Stomach (tissue), 4 donors: Measurements from ENCODE around the gene BTBD6.

ENCODE experiments used
- POLR2A ChIP-seq, 4 donors: fragments of 450-650 bp; IDR thresholded peaks; one replicate each; pipeline ENCODE4 v1.6.1; 2016; ENCODE audit warnings: antibody characterized with exemption in 4 of 4, control low read depth in 2 of 4, mild to moderate bottlenecking in 1 of 4, moderate library complexity in 1 of 4
- TF ChIP-seq, protein P1 (sequence below), 7 experiments: fragments of 450-650 bp in 4 of 7; fragments of 200-600 bp in 3 of 7; sonication (generic) in 3 of 7; IDR thresholded peaks; one replicate each; pipeline ENCODE4 v1.5.1; 2016 to 2019; ENCODE audit warnings: antibody characterized with exemption in 7 of 7, control low read depth in 2 of 7, mild to moderate bottlenecking in 1 of 7

DNA sequence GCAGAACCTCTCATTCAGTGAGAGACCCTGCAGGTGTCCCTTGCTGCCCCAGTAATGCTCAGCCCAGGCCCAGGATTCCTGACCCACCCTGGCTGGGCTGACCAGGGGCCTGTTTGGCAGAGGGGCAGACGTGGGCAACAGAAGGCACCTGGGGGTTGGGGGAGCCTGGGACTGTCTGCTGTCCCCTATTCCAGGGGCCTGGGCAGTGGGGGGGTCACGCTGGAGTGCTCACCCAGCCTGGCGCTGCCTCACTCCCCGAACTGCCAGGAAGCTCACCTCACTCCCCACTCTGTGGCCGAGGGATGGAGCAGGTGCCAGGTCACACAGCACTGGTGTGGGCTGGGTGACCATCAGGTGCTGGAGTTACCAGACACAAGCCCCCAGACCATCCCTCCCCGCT lies 44.6 kb upstream of the BTBD6 start:
- no peak for TF ChIP-seq POLR2A (IDR thresholded peaks at IDR 0.05)
- TF ChIP-seq, protein P1, sequence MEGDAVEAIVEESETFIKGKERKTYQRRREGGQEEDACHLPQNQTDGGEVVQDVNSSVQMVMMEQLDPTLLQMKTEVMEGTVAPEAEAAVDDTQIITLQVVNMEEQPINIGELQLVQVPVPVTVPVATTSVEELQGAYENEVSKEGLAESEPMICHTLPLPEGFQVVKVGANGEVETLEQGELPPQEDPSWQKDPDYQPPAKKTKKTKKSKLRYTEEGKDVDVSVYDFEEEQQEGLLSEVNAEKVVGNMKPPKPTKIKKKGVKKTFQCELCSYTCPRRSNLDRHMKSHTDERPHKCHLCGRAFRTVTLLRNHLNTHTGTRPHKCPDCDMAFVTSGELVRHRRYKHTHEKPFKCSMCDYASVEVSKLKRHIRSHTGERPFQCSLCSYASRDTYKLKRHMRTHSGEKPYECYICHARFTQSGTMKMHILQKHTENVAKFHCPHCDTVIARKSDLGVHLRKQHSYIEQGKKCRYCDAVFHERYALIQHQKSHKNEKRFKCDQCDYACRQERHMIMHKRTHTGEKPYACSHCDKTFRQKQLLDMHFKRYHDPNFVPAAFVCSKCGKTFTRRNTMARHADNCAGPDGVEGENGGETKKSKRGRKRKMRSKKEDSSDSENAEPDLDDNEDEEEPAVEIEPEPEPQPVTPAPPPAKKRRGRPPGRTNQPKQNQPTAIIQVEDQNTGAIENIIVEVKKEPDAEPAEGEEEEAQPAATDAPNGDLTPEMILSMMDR (IDR thresholded peaks at IDR 0.05): no peak
